ENCODE measurements around the gene ZNF57. TPM values are rescaled to one million over a fixed set of nuclear protein-coding genes. Genes with fewer than 3 reads are reported as not detected.
"Not testable (repeated sequence)": the region's sequence is repeated elsewhere in the genome, so short reads cannot be mapped to it uniquely, and the experiment has no call there.

ZNF57 gene
- total and polyA plus RNA-seq, 3 experiments from 2014 or later = 3.2 to 4.4 (median 4.4) TPM

DNA sequence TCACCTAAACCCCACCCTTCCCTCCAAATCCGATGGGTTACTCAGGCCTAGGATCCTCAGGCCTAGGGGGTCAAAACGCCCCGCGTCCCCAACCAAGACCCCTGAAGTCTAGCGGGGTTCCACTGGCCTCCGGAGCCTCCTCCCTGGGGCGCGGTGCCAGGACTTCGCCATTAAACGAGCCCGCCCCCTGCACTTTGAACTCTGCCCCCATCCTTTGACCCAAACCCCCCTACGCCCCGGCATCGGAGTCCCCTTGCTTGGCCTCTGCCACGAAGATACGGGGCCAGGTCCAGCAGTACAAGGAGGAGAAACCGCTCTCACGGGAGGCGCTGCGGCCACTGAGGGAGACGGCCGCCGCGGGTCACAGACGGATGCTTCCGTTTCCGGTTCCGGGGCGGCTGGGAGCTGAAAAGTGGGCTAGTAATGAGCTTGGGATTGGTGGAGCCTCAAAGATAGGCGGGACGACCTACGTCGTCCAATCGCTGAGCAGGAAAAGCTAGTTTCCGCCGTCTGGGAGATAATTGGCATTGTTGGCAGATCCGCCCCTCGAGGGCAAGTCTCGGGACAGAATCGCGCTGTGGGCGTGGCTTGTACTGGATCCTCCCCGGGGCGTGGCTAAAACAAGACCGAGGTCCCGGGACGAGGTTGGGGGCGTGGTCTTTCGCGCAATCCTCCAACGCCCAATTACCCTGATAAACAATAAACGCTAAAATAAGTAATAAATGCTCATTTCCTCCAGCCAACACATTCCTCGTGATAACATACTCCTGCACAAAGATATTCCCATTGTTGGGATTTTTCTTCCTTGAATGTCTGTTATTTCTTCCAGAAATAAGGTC, 49.8 kb downstream of the ZNF57 start:
- Histone ChIP-seq H3K9me3 (ENCODE audit: low read length) (no peaks in the 10 kb centered on the region), H3K4me3 (ENCODE audit: low read length) (peak overlapping the region; percentile 83), H3K27me3 (ENCODE audit: insufficient read depth, low read length, poor library complexity, severe bottlenecking) (no peaks in the 10 kb centered on the region), H3K36me3 (ENCODE audit: insufficient read depth, low read length) (no peaks in the 10 kb centered on the region), H3K27ac (ENCODE audit: low read depth, low read length) (peak overlapping the region; percentile 92), H3K4me1 (ENCODE audit: insufficient read depth, low read length) (peaks cover 12% of the 10 kb centered on the region)
- Mint-ChIP-seq H3K27me3 (peaks cover 0 to 3% of the 10 kb centered on the region in 2 donors), H3K4me1 (peaks cover 30 to 39% (median 31%) of the 10 kb centered on the region in 3 donors), H3K36me3 (peaks cover 0 to 10% (median 2%) of the 10 kb centered on the region in 3 donors), H3K4me3 (peak overlapping the region; percentile 91 to 99 (median 97)), H3K9me3 (no peaks in the 10 kb centered on the region), H3K27ac (peak overlapping the region; percentile 88 to 100 (median 99))
- POLR2A ChIA-PET = interaction anchor here (0.7 to 2.3 kb wide), 10 partner anchors 9 to 236 kb away, joined by 3 to 16 read pairs (median 6); partner anchors contain the start of genes GNA11, NCLN, TLE5 and ZNF57
- CTCF ChIA-PET = interaction anchor here (0.7 to 5.1 kb wide), 31 partner anchors 12 to 535 kb away, joined by 3 to 74 read pairs (median 4); partner anchors contain the start of genes SGTA, TLE5 and TLE6
- peak; percentile 100 for DNase-seq

DNA sequence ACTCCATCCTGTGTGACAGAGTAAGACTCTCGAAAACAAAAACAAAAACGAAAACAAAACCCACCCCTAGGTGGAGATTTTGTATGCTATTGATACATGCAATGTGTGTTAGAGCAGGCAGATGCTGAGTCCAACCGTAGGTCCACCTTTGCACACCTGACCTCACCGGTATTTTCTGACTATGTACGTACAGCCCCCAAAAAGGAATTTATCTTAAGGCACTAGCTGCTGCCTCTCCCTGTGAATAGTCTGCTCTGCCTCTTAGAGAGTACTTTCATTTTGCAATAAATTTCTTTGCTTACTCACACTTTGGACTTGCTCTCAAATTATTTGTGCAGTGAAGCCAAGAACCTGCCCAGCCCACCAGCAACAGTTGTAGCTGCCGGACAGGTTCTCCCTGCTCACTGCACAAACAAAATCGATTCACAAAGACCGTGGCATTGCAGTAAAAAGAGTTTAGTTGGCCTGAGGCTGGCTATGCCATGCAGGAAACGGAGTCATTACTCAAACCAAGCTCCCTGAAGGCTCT, 52.3 kb downstream of the ZNF57 start:
- no peak overlapping the region for H3K4me3 Mint-ChIP-seq
- peaks cover 22 to 26% (median 26%) of the 10 kb centered on the region in 3 donors for H3K4me1 Mint-ChIP-seq
- Histone ChIP-seq H3K9me3 (ENCODE audit: low read length) (no peaks in the 10 kb centered on the region), H3K4me1 (ENCODE audit: insufficient read depth, low read length) (peaks cover 12% of the 10 kb centered on the region), H3K4me3 (ENCODE audit: low read length) (no peak overlapping the region), H3K27ac (ENCODE audit: low read depth, low read length) (no peak overlapping the region), H3K36me3 (ENCODE audit: insufficient read depth, low read length) (no peaks in the 10 kb centered on the region), H3K27me3 (ENCODE audit: insufficient read depth, low read length, poor library complexity, severe bottlenecking) (no peaks in the 10 kb centered on the region)
- peaks cover 0 to 7% (median 0%) of the 10 kb centered on the region in 3 donors for H3K36me3 Mint-ChIP-seq
- no peaks in the 10 kb centered on the region for H3K9me3 Mint-ChIP-seq
- CTCF ChIA-PET = interaction anchor here (1.3 to 5.1 kb wide), 3 partner anchors 10 to 213 kb away, joined by 4 to 74 read pairs (median 32); no protein-coding TSS in a partner anchor
- no peak for DNase-seq
- peak overlapping the region in 2 of 8 donors; percentile 16 to 86 for H3K27ac Mint-ChIP-seq
- POLR2A ChIA-PET = no interaction called here
- peaks cover 0 to 3% of the 10 kb centered on the region in 2 donors for H3K27me3 Mint-ChIP-seq

- Histone ChIP-seq H3K9me3 (ENCODE audit: low read length) (no peaks in the 10 kb centered on the region), H3K4me1 (ENCODE audit: insufficient read depth, low read length) (peaks cover under 1% of the 10 kb centered on the region), H3K36me3 (ENCODE audit: insufficient read depth, low read length) (no peaks in the 10 kb centered on the region), H3K27me3 (ENCODE audit: insufficient read depth, low read length, poor library complexity, severe bottlenecking) (no peaks in the 10 kb centered on the region), H3K27ac (ENCODE audit: low read depth, low read length) (no peak overlapping the region), H3K4me3 (ENCODE audit: low read length) (no peak overlapping the region)
- Mint-ChIP-seq H3K4me1 (peaks cover 3 to 4% (median 4%) of the 10 kb centered on the region in 3 donors), H3K4me3 (no peak overlapping the region), H3K27me3 (peaks cover 4% of the 10 kb centered on the region in 2 donors), H3K36me3 (no peaks in the 10 kb centered on the region), H3K27ac (peak overlapping the region in 1 of 8 donors; percentile 47), H3K9me3 (no peaks in the 10 kb centered on the region)
- ChIA-PET CTCF (interaction anchor here (1.0 to 5.2 kb wide), 5 partner anchors 12 to 227 kb away, joined by 3 to 33 read pairs (median 3); no protein-coding TSS in a partner anchor), POLR2A (no interaction called here)
- DNase-seq = no peak
These were observed 56.4 kb downstream of the ZNF57 start for GRCh38 chr19:2957160-2957559.

GRCh38 chr19:2960120-2960519, 59.4 kb downstream of the ZNF57 start:
- no peaks in the 10 kb centered on the region for H3K36me3 ChIP-seq (ENCODE audit: insufficient read depth, low read length)
- ChIA-PET CTCF (interaction anchor here (1.6 to 6.5 kb wide), 4 partner anchors 8 to 146 kb away, joined by 3 to 53 read pairs (median 19); no protein-coding TSS in a partner anchor), POLR2A (interaction anchor here (0.6 kb wide), 1 partner anchor 9 kb away, joined by 3 read pairs; no protein-coding TSS in a partner anchor)
- Mint-ChIP-seq H3K4me1 (peaks cover 5 to 6% (median 5%) of the 10 kb centered on the region in 3 donors), H3K27me3 (peaks cover 2 to 5% of the 10 kb centered on the region in 2 donors), H3K27ac (no peak overlapping the region), H3K4me3 (no peak overlapping the region), H3K9me3 (no peaks in the 10 kb centered on the region), H3K36me3 (no peaks in the 10 kb centered on the region)
- no peak for DNase-seq
- no peak overlapping the region for H3K27ac ChIP-seq (ENCODE audit: low read depth, low read length)
- no peak overlapping the region for H3K4me3 ChIP-seq (ENCODE audit: low read length)
- H3K27me3 ChIP-seq (ENCODE audit: insufficient read depth, low read length, poor library complexity, severe bottlenecking) = no peaks in the 10 kb centered on the region
- H3K4me1 ChIP-seq (ENCODE audit: insufficient read depth, low read length) = peaks cover 4% of the 10 kb centered on the region
- H3K9me3 ChIP-seq (ENCODE audit: low read length) = no peaks in the 10 kb centered on the region

GRCh38 chr19:2962018-2962670, 61.4 kb downstream of the ZNF57 start:
- Mint-ChIP-seq H3K4me1 (peaks cover 5 to 6% (median 5%) of the 10 kb centered on the region in 3 donors), H3K27me3 (peaks cover 1 to 5% of the 10 kb centered on the region in 2 donors), H3K27ac (peak overlapping the region in 7 of 8 donors; percentile 13 to 91 (median 66)), H3K4me3 (peak overlapping the region in 2 of 7 donors; percentile 0 to 33), H3K9me3 (no peaks in the 10 kb centered on the region), H3K36me3 (no peaks in the 10 kb centered on the region)
- Histone ChIP-seq H3K27me3 (ENCODE audit: insufficient read depth, low read length, poor library complexity, severe bottlenecking) (no peaks in the 10 kb centered on the region), H3K27ac (ENCODE audit: low read depth, low read length) (no peak overlapping the region), H3K4me1 (ENCODE audit: insufficient read depth, low read length) (peaks cover 4% of the 10 kb centered on the region), H3K9me3 (ENCODE audit: low read length) (no peaks in the 10 kb centered on the region), H3K36me3 (ENCODE audit: insufficient read depth, low read length) (no peaks in the 10 kb centered on the region), H3K4me3 (ENCODE audit: low read length) (no peak overlapping the region)
- ChIA-PET POLR2A (no interaction called here), CTCF (interaction anchor here (0.7 to 6.5 kb wide), 11 partner anchors 9 to 185 kb away, joined by 3 to 53 read pairs (median 4); no protein-coding TSS in a partner anchor)
- peak in 4 of 5 donors; percentile 49 to 80 (median 64) for DNase-seq

GRCh38 chr19:2963122-2963521, 62.4 kb downstream of the ZNF57 start:
- H3K36me3 ChIP-seq (ENCODE audit: insufficient read depth, low read length) = no peaks in the 10 kb centered on the region
- ChIA-PET POLR2A (no interaction called here), CTCF (interaction anchor here (0.7 to 6.5 kb wide), 9 partner anchors 8 to 196 kb away, joined by 3 to 53 read pairs (median 3); no protein-coding TSS in a partner anchor)
- H3K9me3 ChIP-seq (ENCODE audit: low read length) = no peaks in the 10 kb centered on the region
- peaks cover 5 to 6% (median 5%) of the 10 kb centered on the region in 3 donors for H3K4me1 Mint-ChIP-seq
- no peaks in the 10 kb centered on the region for H3K27me3 ChIP-seq (ENCODE audit: insufficient read depth, low read length, poor library complexity, severe bottlenecking)
- peaks cover 4% of the 10 kb centered on the region for H3K4me1 ChIP-seq (ENCODE audit: insufficient read depth, low read length)
- H3K4me3 ChIP-seq (ENCODE audit: low read length) = no peak overlapping the region
- H3K9me3 Mint-ChIP-seq = no peaks in the 10 kb centered on the region
- H3K27me3 Mint-ChIP-seq = peaks cover 1 to 7% of the 10 kb centered on the region in 2 donors
- DNase-seq = no peak
- H3K4me3 Mint-ChIP-seq = no peak overlapping the region
- no peaks in the 10 kb centered on the region for H3K36me3 Mint-ChIP-seq
- H3K27ac Mint-ChIP-seq = no peak overlapping the region
- H3K27ac ChIP-seq (ENCODE audit: low read depth, low read length) = no peak overlapping the region

- H3K9me3 ChIP-seq (ENCODE audit: low read length); H3K4me3 Mint-ChIP-seq; H3K4me1 Mint-ChIP-seq; H3K9me3 Mint-ChIP-seq; DNase-seq; POLR2A ChIA-PET; H3K36me3 ChIP-seq (ENCODE audit: insufficient read depth, low read length); H3K4me3 ChIP-seq (ENCODE audit: low read length); H3K27me3 Mint-ChIP-seq; H3K27ac ChIP-seq (ENCODE audit: low read depth, low read length); H3K4me1 ChIP-seq (ENCODE audit: insufficient read depth, low read length); H3K36me3 Mint-ChIP-seq; H3K27ac Mint-ChIP-seq; H3K27me3 ChIP-seq (ENCODE audit: insufficient read depth, low read length, poor library complexity, severe bottlenecking): not testable (repeated sequence)
- CTCF ChIA-PET = interaction anchor here (1.2 to 6.5 kb wide), 4 partner anchors 12 to 144 kb away, joined by 3 to 53 read pairs (median 29); no protein-coding TSS in a partner anchor
These were observed 62.9 kb downstream of the ZNF57 start for GRCh38 chr19:2963631-2964030.
